LNCAP (cell line): Measurements from ENCODE around the gene LYPD6B.

Experiments used
- CTCF ChIP-seq: fragments of 450-650 bp; IDR thresholded peaks from 2 replicates; pipeline ENCODE4 v1.5.1; 2017; ENCODE audit warnings: mild to moderate bottlenecking

The LYPD6B gene

GRCh38 chr2:149094217-149095015, 55.9 kb downstream of the LYPD6B start:
- TF ChIP-seq CTCF, result no peak

- no peak for TF ChIP-seq CTCF
These were observed 60.2 kb downstream of the LYPD6B start for GRCh38 chr2:149098701-149099100.

- no peak for TF ChIP-seq CTCF
These were observed 60.8 kb downstream of the LYPD6B start for GRCh38 chr2:149099298-149099697.

- TF ChIP-seq CTCF, result no peak
These were observed 62.5 kb downstream of the LYPD6B start for GRCh38 chr2:149100739-149101699.

- TF ChIP-seq CTCF, result no peak
These were observed 63.3 kb downstream of the LYPD6B start for GRCh38 chr2:149101818-149102217.

- TF ChIP-seq CTCF, result no peak
These were observed 64.7 kb downstream of the LYPD6B start for GRCh38 chr2:149103081-149103620.

- TF ChIP-seq CTCF, result no peak
These were observed 65.7 kb downstream of the LYPD6B start for GRCh38 chr2:149104221-149104620.
